GM19193 (cell line): ENCODE data around the gene OR6J1.

ENCODE experiments used
- POLR2A ChIP-seq: IDR thresholded peaks from 4 replicates; pipeline ENCODE4 v1.6.1; 2011; ENCODE audit not compliant: insufficient read depth, insufficient read length; ENCODE audit errors: extremely low read depth

The OR6J1 gene

GRCh38 chr14:22623047-22623446 is 21.1 kb downstream of the OR6J1 start:
- no peak for TF ChIP-seq POLR2A

- no peak for TF ChIP-seq POLR2A
These were observed 21.9 kb downstream of the OR6J1 start for GRCh38 chr14:22622255-22622654.

GRCh38 chr14:22614240-22614799 is 29.8 kb downstream of the OR6J1 start:
- TF ChIP-seq POLR2A, result no peak

GRCh38 chr14:22613736-22614239 is 30.4 kb downstream of the OR6J1 start:
- no peak for TF ChIP-seq POLR2A

GRCh38 chr14:22613106-22613695 is 31.0 kb downstream of the OR6J1 start:
- no peak for TF ChIP-seq POLR2A

- TF ChIP-seq POLR2A, result no peak
These were observed 33.2 kb downstream of the OR6J1 start for GRCh38 chr14:22610931-22611330.

GRCh38 chr14:22607291-22607690 is 36.9 kb downstream of the OR6J1 start:
- TF ChIP-seq POLR2A, result no peak

GRCh38 chr14:22606380-22606779 is 37.8 kb downstream of the OR6J1 start:
- TF ChIP-seq POLR2A, result no peak

GRCh38 chr14:22602862-22603261 is 41.3 kb downstream of the OR6J1 start:
- no peak for TF ChIP-seq POLR2A

GRCh38 chr14:22601996-22602395 is 42.2 kb downstream of the OR6J1 start:
- no peak for TF ChIP-seq POLR2A

GRCh38 chr14:22601456-22601855 is 42.7 kb downstream of the OR6J1 start:
- no peak for TF ChIP-seq POLR2A

- no peak for TF ChIP-seq POLR2A
These were observed 44.1 kb downstream of the OR6J1 start for GRCh38 chr14:22600027-22600426.

GRCh38 chr14:22599349-22599748 is 44.8 kb downstream of the OR6J1 start:
- TF ChIP-seq POLR2A, result no peak

GRCh38 chr14:22598896-22599244 is 45.3 kb downstream of the OR6J1 start:
- no peak for TF ChIP-seq POLR2A

- peak; percentile 25 for TF ChIP-seq POLR2A
These were observed 45.9 kb downstream of the OR6J1 start, which contains the start of gene ABHD4 for GRCh38 chr14:22598099-22598895. ABHD4 (plus strand) TSS chr14:22598300; CDS start chr14:22598307, 7 bp downstream.

GRCh38 chr14:22597771-22598098 is 46.4 kb downstream of the OR6J1 start:
- no peak for TF ChIP-seq POLR2A
